ENCODE data around the gene MARK2. TPM values are rescaled to one million over a fixed set of nuclear protein-coding genes. Genes with fewer than 3 reads are reported as not detected.
A peak's percentile ranks its signal among the peaks of the same experiment; 100 is the strongest.

Gene MARK2
- total and polyA plus RNA-seq, 4 donors, result 12.2 to 32.5 (median 23.9) TPM

- Histone ChIP-seq H3K27ac (ENCODE audit: low read depth, low read length) (no peak overlapping the region), H3K4me1 (ENCODE audit: control insufficient read depth, insufficient read depth, low read length) (peaks cover 34% of the 10 kb centered on the region)
- 94% methylated on average over 4 of the region's 6 CpGs for WGBS (ENCODE audit: insufficient coverage)
Measured at GRCh38 chr11:63874511-63874910, 35.6 kb downstream of the MARK2 start.

GRCh38 chr11:63875506-63876065 lies 36.7 kb downstream of the MARK2 start:
- WGBS (ENCODE audit: insufficient coverage), result 86% methylated on average over 2 of the region's 8 CpGs
- no peak overlapping the region for H3K27ac ChIP-seq (ENCODE audit: low read depth, low read length)
- no peaks in the 10 kb centered on the region for H3K9me3 ChIP-seq (ENCODE audit: control insufficient read depth, insufficient read depth, low read length)
- H3K27me3 ChIP-seq (ENCODE audit: control insufficient read depth, insufficient read depth, low read length), result no peaks in the 10 kb centered on the region
- no peak overlapping the region for H3K4me3 ChIP-seq (ENCODE audit: low read depth, low read length)
- no peaks in the 10 kb centered on the region for H3K36me3 ChIP-seq (ENCODE audit: control insufficient read depth, insufficient read depth, low read length)
- no peak for DNase-seq (ENCODE audit: low read depth in 4 of 6, low spot score in 6 of 6)
- H3K4me1 ChIP-seq (ENCODE audit: control insufficient read depth, insufficient read depth, low read length), result peaks cover 29% of the 10 kb centered on the region

More at GRCh38 chr11:63874511-63874910, 35.6 kb downstream of the MARK2 start:
- no peaks in the 10 kb centered on the region for H3K9me3 ChIP-seq (ENCODE audit: control insufficient read depth, insufficient read depth, low read length)
- H3K36me3 ChIP-seq (ENCODE audit: control insufficient read depth, insufficient read depth, low read length), result no peaks in the 10 kb centered on the region
- no peak for DNase-seq (ENCODE audit: low read depth in 4 of 6, low spot score in 6 of 6)
- H3K4me3 ChIP-seq (ENCODE audit: low read depth, low read length), result no peak overlapping the region
- H3K27me3 ChIP-seq (ENCODE audit: control insufficient read depth, insufficient read depth, low read length), result no peaks in the 10 kb centered on the region

- Histone ChIP-seq H3K27ac (ENCODE audit: low read depth, low read length) (no peak overlapping the region), H3K4me3 (ENCODE audit: low read depth, low read length) (no peak overlapping the region), H3K27me3 (ENCODE audit: control insufficient read depth, insufficient read depth, low read length) (no peaks in the 10 kb centered on the region), H3K36me3 (ENCODE audit: control insufficient read depth, insufficient read depth, low read length) (no peaks in the 10 kb centered on the region), H3K9me3 (ENCODE audit: control insufficient read depth, insufficient read depth, low read length) (no peaks in the 10 kb centered on the region), H3K4me1 (ENCODE audit: control insufficient read depth, insufficient read depth, low read length) (peaks cover 29% of the 10 kb centered on the region)
- 78% methylated on average over 3 of the region's 6 CpGs for WGBS (ENCODE audit: insufficient coverage)
- no peak for DNase-seq (ENCODE audit: low read depth in 4 of 6, low spot score in 6 of 6)
Measured at GRCh38 chr11:63876616-63877015, 37.7 kb downstream of the MARK2 start.

- Histone ChIP-seq H3K4me1 (ENCODE audit: control insufficient read depth, insufficient read depth, low read length) (peaks cover 26% of the 10 kb centered on the region), H3K27me3 (ENCODE audit: control insufficient read depth, insufficient read depth, low read length) (no peaks in the 10 kb centered on the region), H3K27ac (ENCODE audit: low read depth, low read length) (no peak overlapping the region), H3K36me3 (ENCODE audit: control insufficient read depth, insufficient read depth, low read length) (no peaks in the 10 kb centered on the region), H3K4me3 (ENCODE audit: low read depth, low read length) (no peak overlapping the region), H3K9me3 (ENCODE audit: control insufficient read depth, insufficient read depth, low read length) (no peaks in the 10 kb centered on the region)
- 78% methylated on average over 6 of the region's 6 CpGs for WGBS (ENCODE audit: insufficient coverage)
- DNase-seq (ENCODE audit: low read depth in 4 of 6, low spot score in 6 of 6), result no peak
Measured at GRCh38 chr11:63877658-63878241, 38.8 kb downstream of the MARK2 start.

GRCh38 chr11:63879598-63880402 lies 40.9 kb downstream of the MARK2 start:
- Histone ChIP-seq H3K27me3 (ENCODE audit: control insufficient read depth, insufficient read depth, low read length) (no peaks in the 10 kb centered on the region), H3K9me3 (ENCODE audit: control insufficient read depth, insufficient read depth, low read length) (no peaks in the 10 kb centered on the region), H3K36me3 (ENCODE audit: control insufficient read depth, insufficient read depth, low read length) (no peaks in the 10 kb centered on the region), H3K4me1 (ENCODE audit: control insufficient read depth, insufficient read depth, low read length) (peaks cover 37% of the 10 kb centered on the region), H3K27ac (ENCODE audit: low read depth, low read length) (no peak overlapping the region), H3K4me3 (ENCODE audit: low read depth, low read length) (no peak overlapping the region)
- WGBS (ENCODE audit: insufficient coverage), result 17% methylated on average over 1 of the region's 2 CpGs
- DNase-seq (ENCODE audit: low read depth in 4 of 6, low spot score in 6 of 6), result peak in 1 of 6 donors; percentile 58

GRCh38 chr11:63880403-63880790 lies 41.5 kb downstream of the MARK2 start:
- Histone ChIP-seq H3K4me3 (ENCODE audit: low read depth, low read length) (no peak overlapping the region), H3K27ac (ENCODE audit: low read depth, low read length) (no peak overlapping the region), H3K4me1 (ENCODE audit: control insufficient read depth, insufficient read depth, low read length) (peaks cover 41% of the 10 kb centered on the region), H3K9me3 (ENCODE audit: control insufficient read depth, insufficient read depth, low read length) (no peaks in the 10 kb centered on the region), H3K36me3 (ENCODE audit: control insufficient read depth, insufficient read depth, low read length) (no peaks in the 10 kb centered on the region), H3K27me3 (ENCODE audit: control insufficient read depth, insufficient read depth, low read length) (no peaks in the 10 kb centered on the region)
- WGBS (ENCODE audit: insufficient coverage), result 14% methylated on average over 3 of the region's 3 CpGs
- DNase-seq (ENCODE audit: low read depth in 4 of 6, low spot score in 6 of 6), result peak in 1 of 6 donors; percentile 9

GRCh38 chr11:63882555-63883242 lies 43.8 kb downstream of the MARK2 start:
- H3K4me3 ChIP-seq (ENCODE audit: low read depth, low read length), result no peak overlapping the region
- peaks cover 48% of the 10 kb centered on the region for H3K4me1 ChIP-seq (ENCODE audit: control insufficient read depth, insufficient read depth, low read length)
- no peaks in the 10 kb centered on the region for H3K36me3 ChIP-seq (ENCODE audit: control insufficient read depth, insufficient read depth, low read length)
- H3K27me3 ChIP-seq (ENCODE audit: control insufficient read depth, insufficient read depth, low read length), result no peaks in the 10 kb centered on the region
- WGBS (ENCODE audit: insufficient coverage), result 20% methylated on average over 6 of the region's 7 CpGs
- peak overlapping the region; percentile 33 for H3K27ac ChIP-seq (ENCODE audit: low read depth, low read length)
- peak in 3 of 6 donors; percentile 44 to 89 (median 85) for DNase-seq (ENCODE audit: low read depth in 4 of 6, low spot score in 6 of 6)
- no peaks in the 10 kb centered on the region for H3K9me3 ChIP-seq (ENCODE audit: control insufficient read depth, insufficient read depth, low read length)

- H3K27ac ChIP-seq (ENCODE audit: low read depth, low read length), result peak overlapping the region; percentile 33
- no peak for DNase-seq (ENCODE audit: low read depth in 4 of 6, low spot score in 6 of 6)
- 86% methylated on average over 3 of the region's 6 CpGs for WGBS (ENCODE audit: insufficient coverage)
- peaks cover 5% of the 10 kb centered on the region for H3K36me3 ChIP-seq (ENCODE audit: control insufficient read depth, insufficient read depth, low read length)
- H3K4me1 ChIP-seq (ENCODE audit: control insufficient read depth, insufficient read depth, low read length), result peaks cover 54% of the 10 kb centered on the region
- H3K4me3 ChIP-seq (ENCODE audit: low read depth, low read length), result no peak overlapping the region
- no peaks in the 10 kb centered on the region for H3K27me3 ChIP-seq (ENCODE audit: control insufficient read depth, insufficient read depth, low read length)
- no peaks in the 10 kb centered on the region for H3K9me3 ChIP-seq (ENCODE audit: control insufficient read depth, insufficient read depth, low read length)
Measured at GRCh38 chr11:63883791-63884190, 44.9 kb downstream of the MARK2 start.

GRCh38 chr11:63884196-63884932 lies 45.5 kb downstream of the MARK2 start:
- Histone ChIP-seq H3K4me1 (ENCODE audit: control insufficient read depth, insufficient read depth, low read length) (peaks cover 60% of the 10 kb centered on the region), H3K4me3 (ENCODE audit: low read depth, low read length) (no peak overlapping the region), H3K27ac (ENCODE audit: low read depth, low read length) (peak overlapping the region; percentile 33), H3K9me3 (ENCODE audit: control insufficient read depth, insufficient read depth, low read length) (no peaks in the 10 kb centered on the region), H3K27me3 (ENCODE audit: control insufficient read depth, insufficient read depth, low read length) (no peaks in the 10 kb centered on the region), H3K36me3 (ENCODE audit: control insufficient read depth, insufficient read depth, low read length) (peaks cover 7% of the 10 kb centered on the region)
- DNase-seq (ENCODE audit: low read depth in 4 of 6, low spot score in 6 of 6), result peak in 1 of 6 donors; percentile 28
- 57% methylated on average over 4 of the region's 4 CpGs for WGBS (ENCODE audit: insufficient coverage)
